Upper lobe of left lung (tissue), 4 donors: ENCODE measurements around the gene SPEM1.

Experiments
- CTCF ChIP-seq, 6 experiments: fragments of 450-650 bp in 4 of 6; fragments of 200-600 bp in 2 of 6; sonication (generic) in 2 of 6; IDR thresholded peaks; one replicate each; pipeline ENCODE4 v1.5.1; 2016 to 2019; ENCODE audit warnings: antibody characterized with exemption in 6 of 6
- POLR2A ChIP-seq, 4 donors: fragments of 450-650 bp; IDR thresholded peaks; one replicate each; pipeline ENCODE4 v1.5.1; 2016 to 2017; ENCODE audit warnings: antibody characterized with exemption in 4 of 4, mild to moderate bottlenecking in 2 of 4
- POLR2AphosphoS5 ChIP-seq, 2 donors: sonication (generic); formaldehyde crosslinking; IDR thresholded peaks; one replicate each; pipeline ENCODE4 v1.5.1; 2017; ENCODE audit warnings: antibody characterized with exemption in 2 of 2

- TF ChIP-seq CTCF (IDR thresholded peaks at IDR 0.05) (no peak), POLR2A (IDR thresholded peaks at IDR 0.05) (no peak), POLR2AphosphoS5 (IDR thresholded peaks at IDR 0.05) (no peak)
Observed at GRCh38 chr17:7432296-7432695, 12.2 kb downstream of the SPEM1 start.
